Epidermal melanocyte (primary cell): ENCODE data around the gene ANKH.
"Not testable (repeated sequence)": the region's sequence is repeated elsewhere in the genome, so short reads cannot be mapped to it uniquely, and the experiment has no call there.

Experiments used
- DNase-seq: peaks from one replicate; pipeline ENCODE4 v3.0.0; 2011; ENCODE audit warnings: low spot score; ENCODE audit not compliant: insufficient read length

ANKH gene

GRCh38 chr5:14797385-14797784 is 74.2 kb downstream of the ANKH start:
- DNase-seq, result not testable (repeated sequence)

GRCh38 chr5:14794583-14795230 is 76.9 kb downstream of the ANKH start:
- DNase-seq, result no peak

GRCh38 chr5:14793851-14794250 is 77.7 kb downstream of the ANKH start:
- no peak for DNase-seq

- no peak for DNase-seq
These were observed 80.7 kb downstream of the ANKH start for GRCh38 chr5:14790911-14791310.

GRCh38 chr5:14790220-14790619 is 81.4 kb downstream of the ANKH start:
- DNase-seq, result no peak

GRCh38 chr5:14787801-14788579 is 83.6 kb downstream of the ANKH start:
- no peak for DNase-seq

- DNase-seq, result no peak
These were observed 87.9 kb downstream of the ANKH start for GRCh38 chr5:14783691-14784090.

GRCh38 chr5:14782591-14782990 is 89.0 kb downstream of the ANKH start:
- DNase-seq, result no peak

GRCh38 chr5:14781106-14781505 is 90.5 kb downstream of the ANKH start:
- DNase-seq, result no peak

GRCh38 chr5:14779975-14780374 is 91.6 kb downstream of the ANKH start:
- no peak for DNase-seq

- DNase-seq, result no peak
These were observed 92.8 kb downstream of the ANKH start for GRCh38 chr5:14778792-14779070.

- DNase-seq, result no peak
These were observed 93.4 kb downstream of the ANKH start for GRCh38 chr5:14777932-14778791.

GRCh38 chr5:14777187-14777586 is 94.4 kb downstream of the ANKH start:
- no peak for DNase-seq

GRCh38 chr5:14776602-14777001 is 95.0 kb downstream of the ANKH start:
- DNase-seq, result no peak

- no peak for DNase-seq
These were observed 95.7 kb downstream of the ANKH start for GRCh38 chr5:14775857-14776256.

- no peak for DNase-seq
These were observed 98.0 kb downstream of the ANKH start for GRCh38 chr5:14773588-14773987.

GRCh38 chr5:14771972-14772371 is 99.6 kb downstream of the ANKH start:
- DNase-seq, result no peak

GRCh38 chr5:14771189-14771588 is 100.4 kb downstream of the ANKH start:
- DNase-seq, result no peak

- DNase-seq, result no peak
These were observed 102.8 kb downstream of the ANKH start for GRCh38 chr5:14768508-14769365.

- DNase-seq, result no peak
These were observed 103.7 kb downstream of the ANKH start for GRCh38 chr5:14767735-14768507.

- no peak for DNase-seq
These were observed 104.5 kb downstream of the ANKH start for GRCh38 chr5:14767053-14767452.
